Inferior parietal cortex (tissue), 1 donor: ENCODE data around the gene NCKIPSD.

Experiments
- DNase-seq: peaks from one replicate; pipeline ENCODE4 v3.0.0-alpha.2; 2016; ENCODE audit errors: extremely low spot score

Gene NCKIPSD

DNA sequence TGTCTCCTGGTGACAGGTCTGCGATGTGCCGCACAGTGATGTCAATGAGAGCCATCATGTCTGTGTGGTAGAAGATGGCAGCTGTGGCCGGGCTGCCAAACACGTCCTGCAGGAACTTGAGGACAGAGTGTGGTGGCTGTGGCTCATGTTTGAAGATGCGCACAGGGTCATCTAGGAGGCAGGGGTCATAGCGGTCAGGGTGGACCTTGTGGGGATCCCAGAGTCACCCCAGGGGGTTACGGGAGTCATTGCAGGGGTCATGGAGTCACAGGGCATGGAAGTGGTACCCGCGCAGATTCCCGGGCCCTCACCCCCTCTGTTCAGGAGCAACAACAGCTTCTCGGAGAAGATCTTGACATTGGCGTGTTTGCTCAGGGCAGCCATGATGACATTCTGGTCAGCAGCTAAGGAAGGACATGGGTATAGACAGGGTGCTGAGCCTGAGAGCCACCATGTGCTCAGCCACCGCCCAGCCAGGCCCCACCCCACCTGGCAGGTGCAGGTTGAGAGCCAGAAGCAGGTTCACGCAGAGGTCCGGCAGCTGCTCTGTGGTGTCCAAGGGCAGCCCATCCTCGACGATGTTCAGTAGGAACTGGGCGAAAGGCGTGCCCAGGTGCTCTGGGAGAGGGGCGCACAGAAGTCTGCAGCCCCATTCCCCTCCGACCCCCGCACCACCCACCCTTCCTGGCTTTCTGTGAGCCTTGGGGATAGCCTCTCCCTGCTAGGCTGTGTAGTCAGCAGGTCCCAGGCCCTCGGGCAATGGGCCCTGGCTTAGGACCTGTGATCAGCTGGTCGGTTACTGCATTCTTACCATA lies 6.9 kb downstream of the NCKIPSD start:
- no peak for DNase-seq

- no peak for DNase-seq
Measured at GRCh38 chr3:48678056-48678455, 7.7 kb downstream of the NCKIPSD start.

DNA sequence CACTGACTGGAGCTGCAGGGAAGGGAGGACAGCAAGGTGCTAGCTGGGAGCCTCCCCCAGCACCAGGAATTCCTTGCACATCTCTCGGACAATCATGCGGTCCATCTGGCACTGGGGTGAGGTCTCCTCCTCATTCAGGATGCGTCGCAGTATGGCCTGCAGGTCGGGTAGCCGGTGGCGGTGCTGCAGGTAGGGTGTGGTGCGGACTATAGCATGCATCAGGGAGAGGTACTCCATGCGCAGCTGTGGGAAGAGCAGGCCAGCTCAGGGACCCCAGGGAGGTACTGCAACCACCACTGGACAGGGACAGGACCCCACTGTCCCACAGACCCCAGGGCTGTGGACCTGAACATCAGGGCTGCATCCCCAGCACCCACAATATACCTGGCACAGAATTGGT lies 11.2 kb downstream of the NCKIPSD start:
- no peak for DNase-seq

GRCh38 chr3:48672522-48672921 lies 13.2 kb downstream of the NCKIPSD start:
- DNase-seq: no peak

DNA sequence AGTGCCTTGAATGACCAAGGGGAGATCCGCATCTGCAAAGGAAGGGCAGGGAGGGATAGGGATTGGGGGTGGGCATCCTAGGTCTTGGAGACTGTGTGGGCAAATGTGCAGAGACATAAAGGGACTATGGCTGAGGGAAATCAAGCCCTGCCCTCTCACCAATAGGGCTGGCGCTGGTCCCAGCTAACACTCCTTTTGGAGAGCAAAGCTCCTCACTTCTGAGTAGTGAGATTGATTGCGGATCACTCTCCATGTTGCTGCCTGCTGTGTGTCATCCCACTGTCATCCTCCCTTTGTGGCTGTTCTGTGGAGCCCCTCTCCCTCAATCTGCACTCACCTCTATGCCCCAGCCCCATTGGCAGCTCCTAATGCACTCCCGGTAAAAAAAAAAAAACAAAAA lies 20.8 kb downstream of the NCKIPSD start:
- no peak for DNase-seq

DNA sequence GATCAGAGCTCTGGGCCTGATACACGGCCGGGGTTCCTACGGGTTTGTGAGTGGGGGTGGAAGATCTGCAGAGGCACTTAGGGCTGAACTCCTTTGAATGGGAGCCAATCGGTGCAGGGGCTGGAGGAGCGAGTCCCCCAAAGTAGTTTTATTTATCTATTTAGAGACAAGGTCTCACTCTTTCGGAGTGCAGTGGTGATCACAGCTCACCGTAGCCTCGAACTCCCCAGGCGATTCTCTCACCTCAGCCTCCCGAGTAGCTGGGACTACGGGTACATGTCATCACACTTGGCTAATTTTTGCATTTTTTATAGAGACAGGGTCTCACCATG lies 21.4 kb downstream of the NCKIPSD start:
- no peak for DNase-seq

DNA sequence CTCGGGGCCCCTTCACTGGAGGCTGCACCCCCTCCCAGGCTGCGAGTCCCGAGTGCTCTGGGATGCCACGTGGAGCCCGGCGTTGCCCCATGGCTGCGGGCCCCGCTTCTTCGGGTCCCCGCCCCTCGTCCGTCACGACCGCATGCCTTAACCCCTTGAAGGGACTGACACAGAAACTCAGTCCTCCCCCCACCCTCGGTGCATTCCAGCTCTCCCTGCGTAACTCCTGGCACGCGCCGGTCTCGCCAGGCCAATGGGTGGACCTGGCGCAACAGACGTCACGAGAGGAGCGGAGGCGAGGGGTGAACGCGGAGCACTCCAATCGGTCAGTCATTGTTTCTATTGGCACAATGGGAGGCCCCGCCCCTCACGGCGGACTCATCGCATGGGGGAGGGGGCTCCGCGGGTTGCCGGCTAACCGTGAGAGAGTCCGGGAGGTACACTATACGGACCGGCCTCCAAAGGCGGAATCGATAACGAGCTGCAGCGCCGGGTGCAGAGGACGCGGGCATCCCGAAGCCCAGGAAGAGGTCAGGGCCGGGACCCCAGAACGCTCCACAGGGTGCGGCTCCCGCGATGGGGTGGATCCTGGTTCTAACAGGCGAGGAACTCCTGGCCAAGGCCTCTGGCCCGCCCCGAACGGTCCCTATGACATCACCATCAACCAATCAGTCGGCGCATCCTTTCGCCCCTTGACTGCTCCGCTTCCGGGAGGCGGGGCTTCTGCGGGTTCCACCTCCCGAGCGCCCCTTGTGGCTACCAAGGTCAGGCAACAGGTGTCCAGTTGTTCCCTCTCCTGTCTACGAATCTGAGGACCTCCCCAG lies 22.0 kb downstream of the NCKIPSD start:
- peak; percentile 96 for DNase-seq

GRCh38 chr3:48662753-48663488 lies 22.8 kb downstream of the NCKIPSD start, which contains the start of gene CELSR3:
TSS of gene CELSR3 (minus strand) at chr3:48662886. CDS start at chr3:48662634, 252 bp downstream.
- peak; percentile 88 for DNase-seq

GRCh38 chr3:48662145-48662752 lies 23.5 kb downstream of the NCKIPSD start:
- DNase-seq: no peak

GRCh38 chr3:48661501-48662144 lies 24.1 kb downstream of the NCKIPSD start:
- DNase-seq: peak; percentile 47

DNA sequence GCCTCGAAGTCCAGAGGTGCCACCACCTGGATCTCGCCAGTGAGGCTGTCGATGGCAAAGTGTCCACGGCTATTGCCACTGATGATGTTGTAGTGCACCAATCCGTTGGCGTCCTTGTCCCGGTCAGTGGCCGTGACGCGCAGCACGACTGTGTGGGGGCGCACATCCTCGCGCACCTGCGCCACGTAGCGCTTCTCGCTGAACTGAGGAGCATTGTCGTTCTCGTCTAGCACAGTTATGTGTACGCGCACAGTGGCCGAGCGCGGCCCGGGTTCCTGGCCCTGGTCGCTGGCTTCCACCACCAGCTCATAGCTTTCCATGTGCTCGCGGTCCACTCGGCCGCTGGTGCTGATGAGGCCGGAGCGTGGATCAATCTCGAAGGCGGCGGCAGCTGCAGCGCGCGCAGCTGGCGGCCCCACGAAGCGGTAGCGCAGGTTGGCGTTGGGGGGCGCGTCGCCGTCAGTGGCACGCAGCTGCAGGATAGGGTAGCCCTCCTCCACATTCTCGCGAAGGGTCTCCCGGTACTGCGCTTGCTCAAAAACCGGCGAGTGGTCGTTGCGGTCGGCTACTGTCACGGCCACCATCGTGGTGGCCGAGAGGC lies 24.8 kb downstream of the NCKIPSD start:
- DNase-seq: no peak

DNA sequence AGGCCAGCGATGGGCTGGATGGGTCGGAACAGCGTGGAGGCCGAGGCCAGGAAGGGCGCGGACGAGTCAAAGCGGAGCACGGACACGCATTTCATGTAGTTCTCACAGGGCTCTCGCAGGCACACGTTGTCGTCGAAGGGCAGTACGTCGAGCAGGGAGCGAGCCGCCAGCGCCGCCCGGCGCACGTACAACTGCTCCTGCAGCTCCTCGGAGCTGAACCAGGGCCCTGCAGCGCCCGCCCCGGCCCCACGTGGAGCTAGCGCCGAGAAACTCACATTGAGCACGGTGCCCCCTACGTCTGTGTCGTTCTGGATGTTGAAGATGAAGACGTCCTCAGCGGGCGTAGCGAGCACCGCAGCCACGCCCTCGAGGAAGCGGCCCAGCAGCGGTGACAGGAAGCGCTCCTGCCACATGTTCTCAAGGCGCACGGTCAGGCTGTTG lies 28.9 kb downstream of the NCKIPSD start:
- DNase-seq: no peak

GRCh38 chr3:48656061-48656840 lies 29.5 kb downstream of the NCKIPSD start:
- no peak for DNase-seq

DNA sequence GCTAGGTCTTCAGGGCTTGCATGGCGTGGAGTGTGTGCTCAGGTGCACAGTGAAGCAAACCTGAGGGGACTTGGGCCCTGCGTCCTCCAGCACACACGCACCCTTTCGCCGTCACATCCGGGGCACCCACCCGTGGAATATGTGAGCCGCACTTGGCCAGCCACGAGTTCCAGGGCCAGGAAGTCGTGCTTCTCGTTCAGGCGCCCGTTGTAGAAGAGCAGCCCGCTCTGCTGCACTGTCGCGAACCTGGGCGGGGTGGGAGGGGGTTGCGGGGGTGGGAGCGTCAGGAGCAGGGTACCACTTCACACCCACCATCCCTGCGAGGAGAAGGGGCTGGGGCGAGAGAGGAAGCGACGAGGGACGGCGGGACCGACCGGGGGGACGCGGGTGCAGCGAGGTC lies 30.1 kb downstream of the NCKIPSD start:
- DNase-seq: no peak

DNA sequence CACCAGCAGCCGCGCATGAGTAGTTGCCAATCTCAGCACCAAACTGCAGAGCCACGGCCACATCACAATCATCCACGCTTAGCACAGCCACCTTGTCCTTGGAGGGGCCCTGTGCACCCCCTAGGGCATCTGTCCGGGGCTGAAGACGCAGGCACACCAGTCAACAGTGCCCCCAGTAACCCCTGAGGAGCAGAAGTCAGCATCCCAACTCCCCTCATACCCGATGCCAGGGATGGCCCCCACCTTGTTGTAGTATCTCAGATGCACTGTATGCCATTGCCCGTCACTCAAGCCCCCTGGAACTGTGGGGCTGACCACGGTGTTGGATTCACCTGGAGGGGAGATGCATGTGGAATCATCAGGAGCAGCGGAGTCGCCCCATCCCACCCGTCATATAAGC lies 30.7 kb downstream of the NCKIPSD start:
- no peak for DNase-seq

GRCh38 chr3:48652923-48653715 lies 32.6 kb downstream of the NCKIPSD start:
- no peak for DNase-seq

- no peak for DNase-seq
Measured at GRCh38 chr3:48651771-48652170, 33.9 kb downstream of the NCKIPSD start.

GRCh38 chr3:48650723-48651122 lies 35.0 kb downstream of the NCKIPSD start:
- DNase-seq: no peak

GRCh38 chr3:48648188-48648850 lies 37.4 kb downstream of the NCKIPSD start:
- DNase-seq: no peak
